ENCODE results near the gene TXNRD2. TPM values are rescaled to one million over a fixed set of nuclear protein-coding genes. Genes with fewer than 3 reads are reported as not detected.

Gene TXNRD2
- total and polyA plus RNA-seq, 2 of the 4 experiments (the other 2 are of a cell fraction): 15.6 to 25.7 TPM

- peaks cover 7% of the 10 kb centered on the region for H3K4me1 ChIP-seq (ENCODE audit: control insufficient read depth, insufficient read depth, low read length)
- ChIA-PET CTCF (interaction anchor here (2.5 kb wide), 1 partner anchor 172 kb away, joined by 10 read pairs; no protein-coding TSS in a partner anchor), POLR2A (ENCODE audit: unreplicated experiment) (no interaction called here)
- H3K14ac ChIP-seq (replicated peaks; ENCODE audit: low read depth, low read length): no peak overlapping the region
- no peak overlapping the region for H3K4me3 ChIP-seq (ENCODE audit: insufficient read depth, low read depth, low read length)
- no peak overlapping the region for H2AK9ac ChIP-seq (replicated peaks; ENCODE audit: low read depth, low read length, poor library complexity)
- DNase-seq (no peak), ATAC-seq (ENCODE audit: low read depth) (peak; percentile 54)
- 0 out of 4 replicates have a peak, but pooled peaks cover 0 to 4% of the 10 kb centered on the region in 2 experiments for H3K79me1 ChIP-seq (ENCODE audit: low read depth in 1 of 2, low read length in 2 of 2)
- H2AK5ac ChIP-seq (ENCODE audit: low read depth, low read length): no peak overlapping the region
- no TSS peak for BruUV-seq (replicated peaks)
- H4K20me1 ChIP-seq (ENCODE audit: insufficient read depth, low read length): no peaks in the 10 kb centered on the region
- 0 out of 2 replicates have a peak, but pooled peaks cover 2% of the 10 kb centered on the region for H3K9me1 ChIP-seq (ENCODE audit: insufficient read depth, low read length)
- H3K4me2 ChIP-seq (ENCODE audit: low read depth, low read length): no peak overlapping the region
- H3K23ac ChIP-seq (ENCODE audit: low read depth, low read length): no peak overlapping the region
- no peak overlapping the region for H4K91ac ChIP-seq (ENCODE audit: insufficient read depth, low read depth, low read length)
- H3K4ac ChIP-seq (ENCODE audit: low read depth, low read length): no peak overlapping the region
- no peaks in the 10 kb centered on the region for H3K9me3 ChIP-seq (ENCODE audit: control insufficient read depth, insufficient read depth, low read length)
- no peak overlapping the region for H3K27ac ChIP-seq (ENCODE audit: insufficient read depth, low read length)
- dilution Hi-C loops (cut with HindIII; ENCODE audit: low sequenced_read_pairs, unreplicated experiment) (no loop called here), in situ Hi-C loops (cut with MboI; ENCODE audit: low sequenced_read_pairs) (no loop called here), intact Hi-C loops (cut with micrococcal nuclease) (no loop called here)
- no peak overlapping the region for H3K9ac ChIP-seq (ENCODE audit: low read depth, low read length)
- H2BK120ac ChIP-seq (ENCODE audit: low read depth, low read length): no peak overlapping the region
- no peak overlapping the region for H3K18ac ChIP-seq (ENCODE audit: low read depth, low read length)
- H4K5ac ChIP-seq (ENCODE audit: low read depth, low read length): no peak overlapping the region
- TF ChIP-seq FOS (IDR thresholded peaks at IDR 0.05; ENCODE audit: low read depth, low read length) (no peak), CEBPB (IDR thresholded peaks at IDR 0.05; ENCODE audit: low read depth, low read length) (no peak), RFX5 (IDR thresholded peaks at IDR 0.05; ENCODE audit: low read depth, low read length) (no peak), MAFK (IDR thresholded peaks at IDR 0.05; ENCODE audit: low read depth, low read length) (no peak), MXI1 (IDR thresholded peaks at IDR 0.05; ENCODE audit: borderline replicate concordance, low read depth, low read length) (no peak)
- H3K56ac ChIP-seq (ENCODE audit: extremely low read depth, insufficient read depth, low read length): no peak overlapping the region
- H3K27me3 ChIP-seq (ENCODE audit: control insufficient read depth, insufficient read depth, low read length): no peaks in the 10 kb centered on the region
- 83% methylated on average over 7 of the region's 9 CpGs; no CpG with 5 or more reads in 1 of the 2 experiments for WGBS, 2 experiments (ENCODE audit: extremely low coverage in 2 of 2, insufficient read length in 1 of 2)
- no peak overlapping the region for H2BK15ac ChIP-seq (ENCODE audit: low read depth, low read length)
- peaks cover 6% of the 10 kb centered on the region for H3K36me3 ChIP-seq (ENCODE audit: control insufficient read depth, insufficient read depth, low read length)
- H2BK20ac ChIP-seq (ENCODE audit: low read depth, low read length): no peak overlapping the region
- H2AFZ ChIP-seq (replicated peaks; ENCODE audit: low read length, poor library complexity): no peak overlapping the region
- H2BK5ac ChIP-seq (ENCODE audit: low read depth, low read length, poor library complexity, severe bottlenecking): no peak overlapping the region
- no peak overlapping the region for H4K8ac ChIP-seq (ENCODE audit: low read depth in 2 of 2, low read length in 2 of 2)
Observed at GRCh38 chr22:19903031-19903430, 38.6 kb downstream of the TXNRD2 start.

Measured in IMR-90 (cell line).